ENCODE results near the gene RNF38.

DNA sequence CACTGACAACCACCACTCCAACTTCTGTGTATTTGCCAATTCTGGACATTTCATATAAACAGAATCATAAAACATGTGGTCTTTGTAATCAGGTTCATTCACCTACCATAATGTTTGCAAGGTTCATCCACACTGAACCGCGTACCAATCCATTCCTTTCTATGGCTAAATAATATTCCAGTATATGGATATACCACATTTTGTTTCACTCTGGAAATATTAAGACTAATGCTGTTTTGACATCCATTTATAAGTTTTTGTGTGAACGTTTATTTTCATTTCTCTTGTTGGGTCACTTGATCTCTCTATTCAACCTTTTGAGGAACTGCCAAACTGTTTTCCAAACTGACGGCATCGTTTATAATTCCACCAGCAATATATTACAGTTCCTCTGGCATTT, 26.3 kb upstream of the RNF38 start:
- TF ChIP-seq POLR2AphosphoS5 (IDR thresholded peaks at IDR 0.05; ENCODE audit: low read depth, low read length) (no peak), POLR2A (IDR thresholded peaks at IDR 0.05; ENCODE audit: low read depth, low read length) (no peak), TAF1 (IDR thresholded peaks at IDR 0.05; ENCODE audit: borderline replicate concordance, low read depth, low read length) (no peak)

Measured in GM12892 (cell line).